Fibroblast of lung (primary cell): Measurements from ENCODE around the gene ACKR2. TPM values are rescaled to one million over a fixed set of nuclear protein-coding genes. Genes with fewer than 3 reads are reported as not detected.

Source experiments
- DNase-seq, 2 donors: peaks; one replicate each; pipeline versions ENCODE4 v3.0.0 to v3.0.0-alpha.2; 2010; ENCODE audit warnings: low read depth in 2 of 2
- H2AFZ ChIP-seq: 2 replicates; pipeline ENCODE4 v1.5.1; 2012; ENCODE audit warnings: low read length, control low read depth, inconsistent platforms
- H3K27ac ChIP-seq: 2 replicates; pipeline ENCODE4 v1.5.1; 2011; ENCODE audit warnings: low read length, control low read depth; ENCODE audit not compliant: insufficient read depth
- H3K27me3 ChIP-seq: 2 replicates; pipeline ENCODE4 v1.5.1; 2011; ENCODE audit warnings: mild to moderate bottlenecking, low read length; ENCODE audit not compliant: control insufficient read depth, insufficient read depth
- H3K36me3 ChIP-seq: 2 replicates; pipeline ENCODE4 v1.5.1; 2011; ENCODE audit warnings: low read length; ENCODE audit not compliant: control insufficient read depth, insufficient read depth
- H3K4me1 ChIP-seq: 2 replicates; pipeline ENCODE4 v1.5.1; 2011; ENCODE audit warnings: low read length; ENCODE audit not compliant: control insufficient read depth, insufficient read depth; ENCODE audit errors: extremely low read depth
- H3K4me2 ChIP-seq: 2 replicates; pipeline ENCODE4 v1.5.1; 2011; ENCODE audit warnings: low read length, control low read depth; ENCODE audit not compliant: insufficient read depth; ENCODE audit errors: extremely low read depth
- H3K4me3 ChIP-seq, 4 experiments: fragments of 200-600 bp in 1 of 4; sonication (generic) in 1 of 4; replicated peaks in 1 of 4; 2 replicates each; pipeline ENCODE4 v1.5.1; 2011 to 2016; ENCODE audit warnings: low read length in 4 of 4, low read depth in 3 of 4, mild to moderate bottlenecking in 3 of 4, control low read depth in 2 of 4, inconsistent platforms in 1 of 4, mixed read lengths in 1 of 4; ENCODE audit not compliant: insufficient read depth in 1 of 4; ENCODE audit errors: control extremely low read depth in 1 of 4
- H3K79me2 ChIP-seq: 2 replicates; pipeline ENCODE4 v1.5.1; 2012; ENCODE audit warnings: mild to moderate bottlenecking, low read length, inconsistent platforms; ENCODE audit not compliant: control insufficient read depth, insufficient read depth
- H3K9ac ChIP-seq: 2 replicates; pipeline ENCODE4 v1.5.1; 2011; ENCODE audit warnings: mild to moderate bottlenecking, low read length, control low read depth; ENCODE audit not compliant: insufficient read depth
- H3K9me3 ChIP-seq: 2 replicates; pipeline ENCODE4 v1.5.1; 2012; ENCODE audit warnings: low read depth, low read length; ENCODE audit not compliant: control insufficient read depth, insufficient read depth
- H4K20me1 ChIP-seq: 2 replicates; pipeline ENCODE4 v1.5.1; 2011; ENCODE audit warnings: low read length; ENCODE audit not compliant: control insufficient read depth, insufficient read depth; ENCODE audit errors: extremely low read depth
- CTCF ChIP-seq, 2 donors: IDR thresholded peaks in 1 of 2; conservative IDR thresholded peaks in 1 of 2; 1 replicate in 1 of 2; 2 replicates in 1 of 2; pipeline ENCODE4 v1.5.1; 2011 to 2012; ENCODE audit warnings: low read length in 2 of 2, control low read depth in 1 of 2, inconsistent platforms in 1 of 2, low read depth in 1 of 2, mild to moderate bottlenecking in 1 of 2
- EZH2 ChIP-seq: IDR thresholded peaks from 2 replicates; pipeline ENCODE4 v1.5.1; 2012; ENCODE audit warnings: low read length, control low read depth, mild to moderate bottlenecking; ENCODE audit errors: missing control alignments
- polyA plus RNA-seq, 2 donors: library from polyadenylated mRNA; depleted of rRNA in 1 of 2; stranded (reverse) in 1 of 2; unstranded in 1 of 2; fragments of >200 nt; gene quantifications; 2 replicates each; pipeline ENCODE4 v1.2.1, GENCODE V29; 2011 to 2012; ENCODE audit warnings: missing spikeins in 1 of 2
- total RNA-seq: library from RNA; depleted of rRNA; stranded (reverse); fragments of >200 nt; gene quantifications from 2 replicates; pipeline ENCODE4 v1.2.1, GENCODE V29; 2014

Gene ACKR2
- total and polyA plus RNA-seq, 2 donors (not counting 1 experiment from before 2014, with no cell fraction given): under 0.01 to 0.19 TPM

GRCh38 chr3:42900226-42901072, 91.2 kb downstream of the ACKR2 start:
- Histone ChIP-seq H3K4me1 (no peaks in the 10 kb centered on the region), H2AFZ (no peak overlapping the region), H3K9ac (no peak overlapping the region), H3K4me2 (no peak overlapping the region), H3K36me3 (no peaks in the 10 kb centered on the region), H4K20me1 (no peaks in the 10 kb centered on the region), H3K9me3 (no peaks in the 10 kb centered on the region), H3K4me3 (no peak overlapping the region), H3K27me3 (peaks cover 4% of the 10 kb centered on the region), H3K79me2 (no peaks in the 10 kb centered on the region), H3K27ac (no peak overlapping the region)
- TF ChIP-seq EZH2 (no peak), CTCF (conservative IDR thresholded peaks at IDR 0.05 in 1 of 2, IDR thresholded peaks at IDR 0.05 in 1 of 2; ENCODE audit: low read depth in 1 of 2, low read length in 2 of 2) (no peak)
- DNase-seq: no peak

- Histone ChIP-seq H3K4me3 (no peak overlapping the region), H3K9ac (no peak overlapping the region), H4K20me1 (no peaks in the 10 kb centered on the region), H3K27me3 (peaks cover 5% of the 10 kb centered on the region), H3K9me3 (no peaks in the 10 kb centered on the region), H3K36me3 (no peaks in the 10 kb centered on the region), H2AFZ (no peak overlapping the region), H3K79me2 (no peaks in the 10 kb centered on the region), H3K27ac (no peak overlapping the region), H3K4me2 (no peak overlapping the region), H3K4me1 (no peaks in the 10 kb centered on the region)
- TF ChIP-seq CTCF (conservative IDR thresholded peaks at IDR 0.05 in 1 of 2, IDR thresholded peaks at IDR 0.05 in 1 of 2; ENCODE audit: low read depth in 1 of 2, low read length in 2 of 2) (no peak), EZH2 (no peak)
- no peak for DNase-seq
Measured at GRCh38 chr3:42901073-42901415, 91.8 kb downstream of the ACKR2 start.

- H3K4me2 ChIP-seq: no peak overlapping the region
- peaks cover 17% of the 10 kb centered on the region for H3K27me3 ChIP-seq
- H3K9ac ChIP-seq: no peak overlapping the region
- H3K79me2 ChIP-seq: no peaks in the 10 kb centered on the region
- no peaks in the 10 kb centered on the region for H3K36me3 ChIP-seq
- no peak overlapping the region for H2AFZ ChIP-seq
- H3K4me1 ChIP-seq: no peaks in the 10 kb centered on the region
- H4K20me1 ChIP-seq: no peaks in the 10 kb centered on the region
- H3K27ac ChIP-seq: no peak overlapping the region
- H3K4me3 ChIP-seq: no peak overlapping the region
- no peak for DNase-seq
- no peaks in the 10 kb centered on the region for H3K9me3 ChIP-seq
- TF ChIP-seq CTCF (conservative IDR thresholded peaks at IDR 0.05 in 1 of 2, IDR thresholded peaks at IDR 0.05 in 1 of 2; ENCODE audit: low read depth in 1 of 2, low read length in 2 of 2) (no peak), EZH2 (no peak)
Measured at GRCh38 chr3:42902257-42902656, 93.0 kb downstream of the ACKR2 start.
